GM21367 (cell line): Measurements from ENCODE around the gene PLXDC2.

Experiments used
- ATAC-seq: cut with Tn5 transposase; IDR thresholded peaks from one replicate; pipeline ENCODE4 v1.9.1; 2021; ENCODE audit not compliant: unreplicated experiment

PLXDC2 gene

DNA sequence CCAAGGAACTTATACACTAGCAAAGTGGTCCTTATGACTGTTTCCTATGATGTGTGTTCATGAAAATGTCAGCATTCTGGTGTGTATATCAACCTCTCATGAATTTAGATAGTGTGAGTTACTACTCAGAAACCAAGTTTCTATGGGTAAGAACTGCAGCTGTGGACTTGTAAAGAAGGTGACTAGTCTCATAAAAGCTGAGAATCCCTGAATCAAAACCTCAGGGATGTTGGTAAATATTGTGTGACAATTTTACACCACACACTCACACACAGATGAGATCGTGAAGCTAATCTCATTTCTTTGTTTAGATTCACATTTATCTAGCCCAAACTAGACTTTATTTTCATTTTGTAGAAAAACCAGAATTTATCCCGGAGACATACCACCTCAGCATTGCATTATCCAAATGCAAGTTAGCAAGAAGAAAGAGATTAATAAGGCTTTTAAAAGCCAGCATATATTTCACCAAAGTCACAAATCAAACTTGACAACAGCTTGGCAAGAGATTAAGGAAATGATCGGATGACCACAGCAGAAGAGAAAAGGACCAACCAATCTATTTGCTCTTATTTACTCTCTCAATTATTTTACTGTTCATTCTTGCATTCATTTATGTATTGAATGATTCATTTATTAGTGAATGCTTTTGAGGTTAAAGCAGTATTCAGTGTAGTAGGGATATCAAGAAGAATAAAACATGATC is 92.9 kb downstream of the PLXDC2 start:
- no peak for ATAC-seq

DNA sequence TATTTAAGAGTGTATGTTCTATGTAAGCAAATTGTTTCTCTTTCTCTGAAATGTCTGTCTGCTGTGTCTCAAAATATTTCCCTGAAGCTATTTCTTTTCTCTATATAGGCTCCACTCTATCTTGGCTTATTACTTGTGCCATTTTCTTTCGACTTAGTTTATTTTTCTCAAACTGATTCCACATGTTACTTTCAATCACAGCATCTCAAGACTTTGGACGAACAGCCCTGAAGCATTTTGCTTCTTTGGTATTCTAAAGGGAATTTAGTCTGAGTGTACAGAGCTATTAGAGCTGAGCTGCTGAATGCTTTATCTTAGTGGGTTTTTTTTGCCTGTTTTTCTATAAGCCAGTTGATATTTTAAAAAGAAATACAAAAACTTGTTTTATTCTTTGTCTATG is 95.7 kb downstream of the PLXDC2 start:
- no peak for ATAC-seq

GRCh38 chr10:19913987-19914386 is 97.8 kb downstream of the PLXDC2 start:
- ATAC-seq: no peak

- ATAC-seq: no peak
Observed at GRCh38 chr10:19915125-19915524, 98.9 kb downstream of the PLXDC2 start.

DNA sequence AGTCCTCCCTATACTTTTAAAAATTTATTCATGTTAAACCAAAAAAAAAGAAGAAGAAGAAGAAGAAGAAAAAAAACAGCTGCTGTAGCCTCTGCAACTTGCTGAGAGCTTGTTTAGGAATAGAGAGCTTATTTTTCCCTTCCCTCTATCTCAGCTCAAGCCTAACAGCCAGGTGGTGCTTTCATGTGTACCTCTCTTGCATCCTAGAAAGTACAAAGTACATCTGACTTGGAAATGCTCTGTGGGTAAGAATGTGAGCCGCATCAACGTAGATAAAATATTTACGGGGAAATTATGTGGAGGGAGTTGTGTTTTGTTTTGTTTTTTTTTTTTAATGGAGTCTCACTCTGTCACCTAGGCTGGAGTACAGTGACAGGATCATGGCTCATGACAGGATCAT is 99.6 kb downstream of the PLXDC2 start:
- ATAC-seq: no peak

GRCh38 chr10:19917751-19918478 is 101.7 kb downstream of the PLXDC2 start:
- ATAC-seq: no peak

DNA sequence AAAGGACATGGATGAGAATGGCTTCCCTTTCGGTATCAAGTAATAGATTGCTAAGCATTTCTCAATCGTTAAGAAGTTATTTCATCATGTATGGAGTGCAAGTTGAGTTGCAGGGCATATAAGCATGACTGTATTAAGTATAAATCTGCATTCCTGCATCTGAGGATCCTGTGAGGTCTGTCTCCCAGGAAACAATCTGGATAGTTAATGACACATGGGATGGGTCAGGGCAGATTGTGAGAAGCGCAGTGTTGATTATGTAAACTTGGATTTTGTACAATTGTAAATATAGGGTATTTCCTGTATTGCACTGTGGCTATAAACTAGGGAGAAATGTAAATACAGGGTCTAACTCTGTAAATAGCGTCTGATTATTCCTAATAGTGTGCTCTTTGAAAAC is 102.6 kb downstream of the PLXDC2 start:
- no peak for ATAC-seq

DNA sequence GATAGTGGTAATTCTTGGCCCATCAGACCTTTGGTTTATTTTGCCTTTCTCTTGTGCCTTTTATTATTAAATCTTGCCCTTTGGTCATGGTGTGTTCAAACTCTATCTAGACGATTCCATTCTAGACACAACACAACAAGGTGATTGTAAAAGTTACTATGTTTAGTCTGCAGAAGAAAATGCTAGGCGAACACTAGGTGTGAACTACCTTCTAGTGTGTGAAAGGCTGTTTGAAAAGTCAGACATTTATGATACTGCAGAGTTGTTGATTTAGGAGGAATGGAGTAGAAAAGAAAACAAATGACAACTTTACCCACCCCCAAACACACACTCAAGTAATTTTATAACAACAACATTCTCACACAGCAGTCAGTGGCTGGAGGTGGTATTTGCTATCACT is 103.4 kb downstream of the PLXDC2 start:
- no peak for ATAC-seq

DNA sequence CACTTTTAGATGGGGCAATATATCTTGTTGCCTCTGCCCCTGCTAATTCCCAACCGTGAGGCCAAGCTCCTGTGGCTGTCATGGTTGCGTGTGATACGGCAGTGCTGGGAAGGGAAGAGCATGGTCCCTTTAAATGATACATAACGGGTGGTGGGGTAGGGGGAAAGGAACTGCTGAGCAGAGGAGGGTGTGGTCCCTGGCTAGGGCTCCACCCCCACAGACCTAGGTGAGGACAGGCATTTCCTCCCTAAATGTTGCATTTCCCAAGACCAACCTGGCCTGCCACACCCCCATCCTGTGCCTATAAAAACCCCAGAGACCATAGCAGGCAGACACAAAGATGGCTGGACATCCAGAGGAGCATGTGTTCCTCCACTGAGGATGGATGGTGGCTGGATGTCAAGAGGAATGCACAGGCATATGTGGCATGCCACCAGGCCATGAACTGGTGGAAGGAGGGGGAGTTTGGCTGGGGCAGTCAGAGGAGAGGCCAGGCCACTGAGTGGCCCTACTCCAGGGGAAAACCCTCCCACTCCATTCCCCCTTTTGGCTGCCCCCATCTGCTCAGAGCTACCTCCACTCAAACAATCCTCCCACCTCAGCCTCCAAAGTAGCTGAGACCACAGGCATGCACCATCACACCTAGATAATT is 104.0 kb downstream of the PLXDC2 start:
- no peak for ATAC-seq

- no peak for ATAC-seq
Observed at GRCh38 chr10:19921300-19922140, 105.3 kb downstream of the PLXDC2 start.

- ATAC-seq: no peak
Observed at GRCh38 chr10:19922236-19922963, 106.2 kb downstream of the PLXDC2 start.

GRCh38 chr10:19925064-19925463 is 108.8 kb downstream of the PLXDC2 start:
- ATAC-seq: no peak

DNA sequence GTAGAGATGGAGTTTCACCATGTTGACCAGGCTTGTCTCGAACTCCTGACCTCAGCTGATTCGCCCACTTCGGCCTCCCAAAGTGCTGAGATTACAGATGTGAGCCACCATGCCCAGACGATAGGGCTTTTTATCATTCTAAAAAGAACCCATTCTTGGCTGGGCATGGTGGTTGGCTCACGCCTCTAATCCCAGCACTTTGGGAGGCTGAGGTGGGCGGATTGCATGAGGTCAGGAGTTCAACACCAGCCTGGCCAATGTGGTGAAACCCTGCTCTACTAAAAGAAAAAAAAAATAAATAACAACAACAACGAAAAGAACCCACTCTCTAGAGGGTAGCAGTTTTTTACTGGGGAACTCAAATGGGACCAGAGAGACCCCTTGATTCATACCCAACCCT is 112.7 kb downstream of the PLXDC2 start:
- no peak for ATAC-seq

DNA sequence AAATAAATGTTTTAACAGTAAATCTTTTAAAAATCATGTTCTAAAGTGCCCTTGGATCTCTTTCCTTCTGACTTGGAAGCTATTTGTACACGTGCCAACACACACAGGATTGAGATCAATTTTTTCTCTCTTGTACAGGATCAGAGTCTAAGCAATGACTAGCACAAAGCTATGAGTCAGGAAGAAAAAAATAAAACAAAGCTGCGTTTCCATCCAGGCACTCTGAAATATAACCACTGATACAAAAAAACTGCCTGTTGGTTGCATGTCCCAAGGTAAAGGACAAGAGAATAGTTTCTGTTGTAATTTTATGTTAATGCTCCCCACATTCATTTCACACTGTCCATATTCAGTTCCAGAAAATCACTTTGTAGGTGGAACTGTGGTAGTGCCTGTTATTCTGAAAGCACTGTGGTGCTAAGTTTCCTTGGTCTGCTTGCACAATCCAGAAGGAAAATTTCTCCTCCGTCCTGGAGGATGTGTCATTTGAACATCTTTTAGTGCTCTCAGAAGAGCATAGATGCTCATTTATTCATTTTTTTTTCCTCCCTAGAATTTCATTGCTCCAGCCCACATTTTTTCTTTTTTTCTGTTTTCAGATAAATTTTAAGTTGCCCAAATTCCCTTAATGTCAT is 113.4 kb downstream of the PLXDC2 start:
- ATAC-seq: no peak

GRCh38 chr10:19930936-19931893 is 115.0 kb downstream of the PLXDC2 start:
- ATAC-seq: no peak

- no peak for ATAC-seq
Observed at GRCh38 chr10:19931894-19932590, 115.8 kb downstream of the PLXDC2 start.

DNA sequence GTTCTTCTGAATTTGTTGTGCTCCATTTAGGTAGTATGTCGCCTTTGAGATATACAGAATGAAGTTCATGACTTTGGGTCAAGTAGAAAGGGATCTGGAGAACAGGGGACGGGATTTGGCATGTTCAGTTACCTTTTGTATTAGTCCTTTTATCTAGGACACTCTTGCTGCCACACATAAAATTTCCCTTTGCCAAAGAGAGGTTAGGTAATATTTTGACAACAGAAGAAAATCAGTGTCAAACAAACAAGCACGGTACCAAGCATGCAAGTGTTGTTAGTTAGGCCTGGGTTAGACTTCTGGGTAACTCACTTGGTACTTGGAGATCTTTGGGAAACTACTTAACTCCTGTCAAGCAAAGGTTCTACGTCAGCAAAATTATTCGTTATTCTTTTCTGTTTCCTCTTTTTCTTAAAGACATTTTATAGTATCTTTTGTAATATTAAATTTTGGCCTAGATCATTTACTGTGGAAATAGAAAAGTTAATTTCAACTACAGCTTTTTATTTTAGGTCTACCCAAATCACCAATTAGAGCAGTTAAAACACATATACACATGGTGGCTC is 116.7 kb downstream of the PLXDC2 start:
- ATAC-seq: no peak

- ATAC-seq: no peak
Observed at GRCh38 chr10:19933772-19934171, 117.5 kb downstream of the PLXDC2 start.
